Fibroblast of mammary gland (primary cell): ENCODE results near the gene ODAD3.
A peak's percentile ranks its signal among the peaks of the same experiment; 100 is the strongest.

ENCODE experiments used
- DNase-seq: peaks from one replicate; pipeline ENCODE4 v3.0.0-alpha.2; 2010; ENCODE audit warnings: low read depth
- H3K4me3 ChIP-seq: 2 replicates; pipeline ENCODE4 v1.5.1; 2011; ENCODE audit warnings: low read depth, mild to moderate bottlenecking, low read length, moderate library complexity; ENCODE audit not compliant: control insufficient read depth
- CTCF ChIP-seq: conservative IDR thresholded peaks from 2 replicates; pipeline ENCODE4 v1.5.1; 2011; ENCODE audit warnings: low read depth, low read length, inconsistent platforms; ENCODE audit not compliant: control insufficient read depth, insufficient read depth

ODAD3 gene

GRCh38 chr19:11420429-11421370 is 14.2 kb downstream of the ODAD3 start:
- H3K4me3 ChIP-seq = peak overlapping the region; percentile 4

DNA sequence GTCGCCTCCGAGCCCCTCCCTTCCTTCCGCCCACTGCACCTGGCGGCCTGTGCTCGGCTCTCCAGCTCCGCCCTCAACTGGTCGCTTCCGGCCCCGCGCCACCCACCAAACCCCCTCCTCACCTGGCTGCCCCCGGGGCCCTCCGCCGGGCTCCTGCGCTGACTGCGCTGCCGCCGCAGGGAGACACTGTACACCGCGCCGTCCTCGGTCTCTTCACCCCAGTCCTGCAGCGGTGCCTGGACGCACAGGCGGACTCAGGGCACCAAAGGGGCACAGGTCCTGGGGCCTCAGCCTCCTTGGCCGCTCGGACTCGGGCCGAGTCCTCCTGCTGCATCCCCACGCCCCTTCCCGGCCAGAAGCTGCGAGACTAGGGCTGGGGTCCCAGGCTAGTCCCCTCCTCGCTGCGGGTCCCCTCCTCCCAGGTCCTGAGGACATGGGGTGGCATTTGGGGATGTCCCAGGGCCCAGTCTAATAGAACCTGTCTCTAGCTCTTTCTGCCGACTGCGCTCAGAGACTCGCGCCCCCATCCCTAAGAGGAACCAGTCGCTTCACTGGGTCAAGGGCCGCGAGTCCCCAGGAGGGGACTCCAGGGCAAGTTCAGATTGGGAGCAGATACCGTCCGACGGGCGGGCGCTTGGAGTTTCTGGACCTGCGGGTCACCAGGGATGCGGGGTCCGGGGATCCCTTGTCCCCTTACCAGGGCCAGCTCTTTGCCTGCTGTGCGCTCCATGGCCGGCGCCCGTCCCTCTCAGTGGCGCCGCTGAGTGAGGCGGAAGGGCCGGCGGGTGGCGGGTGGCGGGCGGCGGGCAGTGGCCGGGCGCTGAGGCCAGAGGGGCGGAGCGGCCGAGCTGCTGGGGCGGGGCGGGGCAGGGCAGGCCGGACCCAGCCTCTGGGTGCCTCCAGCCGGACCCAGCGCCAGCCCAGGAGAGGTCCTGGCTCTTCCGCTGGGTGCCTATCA is 16.1 kb downstream of the ODAD3 start, which contains the start of gene RGL3:
RGL3 (minus strand) TSS at position 766 of the 958 bp plus-strand sequence; CDS start at position 730, 36 bp downstream.
- no peak within 1 kb of the TSS for H3K4me3 ChIP-seq
- DNase-seq = no peak
- TF ChIP-seq CTCF = no peak

More at GRCh38 chr19:11420429-11421370, 14.2 kb downstream of the ODAD3 start:
- no peak for TF ChIP-seq CTCF
- peak; percentile 80 for DNase-seq

DNA sequence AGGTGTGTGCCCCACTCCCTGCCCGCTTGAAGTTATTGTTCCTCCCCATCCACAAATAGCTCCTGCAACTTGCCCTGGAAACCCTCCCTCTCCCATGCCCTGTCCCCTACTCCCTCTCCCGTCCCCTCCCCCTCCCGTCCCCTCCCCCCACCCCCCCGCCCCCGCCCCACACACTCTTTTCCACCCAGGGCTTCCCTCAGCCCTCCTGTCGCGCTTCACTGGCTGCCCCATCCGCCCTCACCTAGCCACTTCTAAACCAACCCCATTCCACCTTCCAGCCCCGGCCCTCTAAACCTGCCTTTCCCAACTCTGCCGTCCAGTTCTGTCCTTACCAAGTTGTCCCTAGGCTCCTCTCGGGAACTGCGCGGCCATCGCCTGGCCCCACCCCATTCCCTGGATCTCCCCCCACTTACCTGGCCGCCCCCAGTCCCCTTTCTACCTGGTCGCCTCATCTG is 16.8 kb downstream of the ODAD3 start:
- H3K4me3 ChIP-seq = no peak overlapping the region
- DNase-seq = no peak
- no peak for TF ChIP-seq CTCF

GRCh38 chr19:11416346-11417052 is 18.4 kb downstream of the ODAD3 start:
- DNase-seq = no peak
- no peak overlapping the region for H3K4me3 ChIP-seq
- TF ChIP-seq CTCF = no peak

DNA sequence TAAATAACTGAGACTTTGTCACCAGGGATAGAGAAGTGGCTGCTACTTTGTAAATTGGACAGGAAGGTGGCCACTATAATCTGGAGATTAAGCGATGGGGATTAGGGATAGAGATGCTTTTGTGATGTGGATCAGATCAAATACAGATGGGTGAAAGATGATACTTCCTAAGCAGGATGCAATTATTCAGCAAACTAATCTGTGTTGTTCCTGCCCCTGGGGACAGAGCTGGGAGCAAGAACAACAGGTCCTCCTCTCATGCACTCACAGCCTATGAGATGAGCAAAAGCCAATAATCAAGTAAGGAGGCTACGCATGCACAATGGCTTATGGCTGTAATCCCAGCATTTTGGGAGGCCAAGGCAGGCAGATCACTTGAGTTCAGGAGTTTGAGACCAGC is 20.4 kb downstream of the ODAD3 start:
- peak; percentile 42 for DNase-seq
- TF ChIP-seq CTCF = no peak
- H3K4me3 ChIP-seq = no peak overlapping the region

GRCh38 chr19:11410682-11411081 is 24.2 kb downstream of the ODAD3 start:
- DNase-seq = no peak
- no peak for TF ChIP-seq CTCF
- H3K4me3 ChIP-seq = no peak overlapping the region
